AG04450 (cell line): ENCODE data around the gene ALOX5. TPM values are rescaled to one million over a fixed set of nuclear protein-coding genes. Genes with fewer than 3 reads are reported as not detected.

Experiments used
- CTCF ChIA-PET: fragments of 300-600, 350-600 bp; formaldehyde crosslinking; extraction: SDS; loops from one replicate; lab custom pipeline; 2022; ENCODE audit warnings: antibody characterized with exemption, inconsistent platforms; lab: Charles Lee
- POLR2A ChIA-PET: fragments of 350-600 bp; formaldehyde crosslinking; extraction: SDS; loops from one replicate; lab custom pipeline; 2021; ENCODE audit warnings: antibody characterized with exemption, inconsistent platforms; lab: Yijun Ruan, JAX
- DNase-seq: peaks from one replicate; pipeline ENCODE4 v3.0.0-alpha.2; 2011; ENCODE audit warnings: low read depth, low spot score
- H3K27ac ChIP-seq: one replicate; pipeline ENCODE4 v1.5.1; 2012; ENCODE audit warnings: low read depth, low read length, control low read depth
- H3K27me3 ChIP-seq: one replicate; pipeline ENCODE4 v1.6.0; 2012; ENCODE audit warnings: low read length; ENCODE audit not compliant: control insufficient read depth, insufficient read depth
- H3K4me3 ChIP-seq: 2 replicates; pipeline ENCODE4 v1.5.1; 2011; ENCODE audit warnings: mild to moderate bottlenecking, low read depth, low read length, control low read depth
- H3K9me3 ChIP-seq: 2 replicates; pipeline ENCODE4 v1.5.1; 2012; ENCODE audit warnings: low read length; ENCODE audit not compliant: control insufficient read depth, insufficient read depth
- CTCF ChIP-seq: IDR thresholded peaks from 2 replicates; pipeline ENCODE4 v1.5.1; 2011; ENCODE audit warnings: low read depth, low read length, control low read depth, inconsistent platforms
- polyA plus RNA-seq: library from polyadenylated mRNA; depleted of rRNA; stranded (reverse); fragments of >200 nt; gene quantifications from 2 replicates; pipeline ENCODE4 v1.2.3, GENCODE V29; 2011

The ALOX5 gene
- polyA plus RNA-seq, 1 experiment = not detected

GRCh38 chr10:45368181-45368580, 5.8 kb upstream of the ALOX5 start:
- H3K27me3 ChIP-seq = peaks cover 5% of the 10 kb centered on the region
- no peak overlapping the region for H3K27ac ChIP-seq
- no peak for TF ChIP-seq CTCF
- POLR2A ChIA-PET = no interaction called here
- H3K9me3 ChIP-seq = no peaks in the 10 kb centered on the region
- no peak overlapping the region for H3K4me3 ChIP-seq
- CTCF ChIA-PET = no interaction called here
- no peak for DNase-seq

GRCh38 chr10:45370202-45370955, 3.6 kb upstream of the ALOX5 start:
- POLR2A ChIA-PET = no interaction called here
- no peak overlapping the region for H3K4me3 ChIP-seq
- TF ChIP-seq CTCF = no peak
- no peak for DNase-seq
- no peaks in the 10 kb centered on the region for H3K9me3 ChIP-seq
- peaks cover 25% of the 10 kb centered on the region for H3K27me3 ChIP-seq
- CTCF ChIA-PET = no interaction called here
- no peak overlapping the region for H3K27ac ChIP-seq

- Histone ChIP-seq H3K27ac (no peak overlapping the region), H3K4me3 (no peak overlapping the region), H3K9me3 (no peaks in the 10 kb centered on the region), H3K27me3 (peaks cover 28% of the 10 kb centered on the region)
- DNase-seq = no peak
- CTCF ChIA-PET = no interaction called here
- no peak for TF ChIP-seq CTCF
- POLR2A ChIA-PET = no interaction called here
These were observed 2.5 kb upstream of the ALOX5 start for GRCh38 chr10:45371560-45371959.

- ChIA-PET POLR2A (no interaction called here), CTCF (interaction anchor here (1.1 kb wide), 1 partner anchor 137 kb away, joined by 3 read pairs; no protein-coding TSS in a partner anchor)
- no peak for TF ChIP-seq CTCF
These were observed 1.6 kb upstream of the ALOX5 start for GRCh38 chr10:45372251-45372951.

GRCh38 chr10:45373003-45373575, 927 bp upstream of the ALOX5 start:
- CTCF ChIA-PET = interaction anchor here (1.1 kb wide), 1 partner anchor 138 kb away, joined by 3 read pairs; no protein-coding TSS in a partner anchor
- no peaks in the 10 kb centered on the region for H3K9me3 ChIP-seq
- POLR2A ChIA-PET = no interaction called here
- peaks cover 28% of the 10 kb centered on the region for H3K27me3 ChIP-seq
- H3K27ac ChIP-seq = no peak overlapping the region
- TF ChIP-seq CTCF = no peak
- no peak for DNase-seq
- no peak overlapping the region for H3K4me3 ChIP-seq

More at GRCh38 chr10:45372251-45372951, 1.6 kb upstream of the ALOX5 start:
- no peak overlapping the region for H3K27ac ChIP-seq
- no peaks in the 10 kb centered on the region for H3K9me3 ChIP-seq
- no peak overlapping the region for H3K4me3 ChIP-seq
- no peak for DNase-seq
- H3K27me3 ChIP-seq = peaks cover 28% of the 10 kb centered on the region
